ENCODE data around the gene PLXNA2. TPM values are rescaled to one million over a fixed set of nuclear protein-coding genes. Genes with fewer than 3 reads are reported as not detected.

The PLXNA2 gene
- polyA plus RNA-seq, 2 of the 4 experiments (the other 2 are of a cell fraction): 0.36 to 0.87 TPM

GRCh38 chr1:208198236-208198635 is 45.9 kb downstream of the PLXNA2 start:
- Histone ChIP-seq H3K4me3 (no peak overlapping the region), H3K4me1 (peaks cover 32% of the 10 kb centered on the region), H3K9me3 (no peaks in the 10 kb centered on the region), H3K4me2 (no peak overlapping the region), H3K27ac (no peak overlapping the region)
- no peak for TF ChIP-seq FOXS1 (CRISPR knock-in tag; IDR thresholded peaks at IDR 0.05)
- no peak for TF ChIP-seq CBX8 (IDR thresholded peaks at IDR 0.05)
- TF ChIP-seq RFX5 (IDR thresholded peaks at IDR 0.05): no peak
- POLR2A ChIA-PET: no interaction called here
- 92% methylated on average over 8 of the region's 8 CpGs for WGBS (ENCODE audit: missing lambda C conversion rate)
- CTCF ChIA-PET: interaction anchor here (0.9 to 5.5 kb wide), 5 partner anchors 14 to 176 kb away, joined by 3 to 17 read pairs (median 3); no protein-coding TSS in a partner anchor
- DNase-seq (ENCODE audit: low read depth in 1 of 2, low spot score in 1 of 2): no peak
- no peak for ATAC-seq
- FAIRE-seq: no peak

- 77% methylated on average over 3 of the region's 3 CpGs for WGBS (ENCODE audit: missing lambda C conversion rate)
- no peak for ATAC-seq
- H3K4me3 ChIP-seq: no peak overlapping the region
- no peak overlapping the region for H3K27ac ChIP-seq
- TF ChIP-seq MYC (IDR thresholded peaks at IDR 0.05; ENCODE audit: borderline replicate concordance, low read length) (no peak), HOXB13 (CRISPR knock-in tag; IDR thresholded peaks at IDR 0.05; ENCODE audit: low read depth) (no peak), HMGXB4 (CRISPR knock-in tag; IDR thresholded peaks at IDR 0.05; ENCODE audit: borderline replicate concordance) (no peak)
- DNase-seq (ENCODE audit: low read depth in 1 of 2, low spot score in 1 of 2): no peak
- ChIA-PET POLR2A (no interaction called here), CTCF (interaction anchor here (0.6 to 5.5 kb wide), 8 partner anchors 11 to 173 kb away, joined by 3 to 17 read pairs (median 4); no protein-coding TSS in a partner anchor)
- FAIRE-seq: no peak
- no peak overlapping the region for H3K4me2 ChIP-seq
- no peaks in the 10 kb centered on the region for H3K4me1 ChIP-seq
- no peaks in the 10 kb centered on the region for H3K9me3 ChIP-seq
Observed at GRCh38 chr1:208194944-208195343, 49.2 kb downstream of the PLXNA2 start.

GRCh38 chr1:208192995-208193394 is 51.2 kb downstream of the PLXNA2 start:
- Histone ChIP-seq H3K4me1 (no peaks in the 10 kb centered on the region), H3K4me2 (no peak overlapping the region), H3K27ac (no peak overlapping the region), H3K9me3 (no peaks in the 10 kb centered on the region), H3K4me3 (no peak overlapping the region)
- TF ChIP-seq CBX8 (IDR thresholded peaks at IDR 0.05) (no peak), GATA3 (IDR thresholded peaks at IDR 0.05; ENCODE audit: borderline replicate concordance) (no peak), CHD4 (IDR thresholded peaks at IDR 0.05; ENCODE audit: borderline replicate concordance) (no peak)
- DNase-seq (ENCODE audit: low read depth in 1 of 2, low spot score in 1 of 2): no peak
- POLR2A ChIA-PET: no interaction called here
- CTCF ChIA-PET: no interaction called here
- FAIRE-seq: no peak
- ATAC-seq: no peak
- WGBS (ENCODE audit: missing lambda C conversion rate): 87% methylated on average over 2 of the region's 2 CpGs

- Histone ChIP-seq H3K4me2 (no peak overlapping the region), H3K27ac (no peak overlapping the region), H3K9me3 (no peaks in the 10 kb centered on the region), H3K4me1 (peaks cover 5% of the 10 kb centered on the region), H3K4me3 (no peak overlapping the region)
- ChIA-PET POLR2A (no interaction called here), CTCF (interaction anchor here (1.7 kb wide), 1 partner anchor 49 kb away, joined by 4 read pairs; no protein-coding TSS in a partner anchor)
- no peak for ATAC-seq
- 89% methylated on average over 4 of the region's 4 CpGs for WGBS (ENCODE audit: missing lambda C conversion rate)
- TF ChIP-seq CTCF (IDR thresholded peaks at IDR 0.05) (no peak), TP53 (CRISPR knock-in tag; IDR thresholded peaks at IDR 0.05) (no peak), NR3C1 (IDR thresholded peaks at IDR 0.05) (no peak), FOSB (CRISPR knock-in tag; IDR thresholded peaks at IDR 0.05) (no peak), PBX3 (IDR thresholded peaks at IDR 0.05) (no peak), E2F6 (IDR thresholded peaks at IDR 0.05; ENCODE audit: borderline replicate concordance, low read depth) (no peak), FOXS1 (CRISPR knock-in tag; IDR thresholded peaks at IDR 0.05) (no peak)
- DNase-seq (ENCODE audit: low read depth in 1 of 2, low spot score in 1 of 2): no peak
- no peak for FAIRE-seq
Observed at GRCh38 chr1:208190784-208191183, 53.4 kb downstream of the PLXNA2 start.
